Gastroesophageal sphincter (tissue), 4 donors: ENCODE data around the gene COPS4. TPM values are rescaled to one million over a fixed set of nuclear protein-coding genes. Genes with fewer than 3 reads are reported as not detected.
A peak's percentile ranks its signal among the peaks of the same experiment; 100 is the strongest.
"Not testable (repeated sequence)": the region's sequence is repeated elsewhere in the genome, so short reads cannot be mapped to it uniquely, and the experiment has no call there.

Experiments
- ATAC-seq: fragments of 150-250 bp; one replicate; pipeline ENCODE4 v1.9.1; 2016; ENCODE audit warnings: mild to moderate bottlenecking, moderate library complexity
- H3K27ac ChIP-seq, 4 donors: fragments of 200-600 bp; sonication (generic) in 3 of 4; 1 replicate in 3 of 4; 2 replicates in 1 of 4; pipeline ENCODE4 v1.5.1; 2016 to 2019
- H3K27me3 ChIP-seq: fragments of 200-600 bp; sonication (generic); one replicate; pipeline ENCODE4 v1.5.1; 2019
- H3K36me3 ChIP-seq, 2 donors: fragments of 200-600 bp; sonication (generic); one replicate each; pipeline ENCODE4 v1.5.1; 2019; ENCODE audit warnings: control low read depth in 1 of 2
- H3K4me1 ChIP-seq, 3 donors: fragments of 200-600 bp; sonication (generic); 1 replicate in 2 of 3; 2 replicates in 1 of 3; pipeline ENCODE4 v1.5.1; 2016 to 2019; ENCODE audit warnings: control low read depth in 2 of 3
- H3K4me3 ChIP-seq, 2 donors: fragments of 200-600 bp; sonication (generic); one replicate each; pipeline ENCODE4 v1.5.1; 2019; ENCODE audit warnings: mild to moderate bottlenecking in 1 of 2, moderate library complexity in 1 of 2
- H3K9me3 ChIP-seq, 3 donors: fragments of 200-600 bp; sonication (generic); one replicate each; pipeline ENCODE4 v1.5.1; 2017 to 2019; ENCODE audit warnings: control low read depth in 2 of 3
- EP300 ChIP-seq: sonication (generic); formaldehyde crosslinking; IDR thresholded peaks from one replicate; pipeline ENCODE4 v1.6.1; 2017; ENCODE audit warnings: antibody characterized with exemption, mild to moderate bottlenecking
- POLR2A ChIP-seq, 2 donors: fragments of 450-650 bp; IDR thresholded peaks; one replicate each; pipeline ENCODE4 v1.6.1; 2017; ENCODE audit warnings: antibody characterized with exemption in 2 of 2, mild to moderate bottlenecking in 2 of 2, moderate library complexity in 1 of 2
- POLR2AphosphoS5 ChIP-seq: sonication (generic); formaldehyde crosslinking; IDR thresholded peaks from one replicate; pipeline ENCODE4 v1.6.1; 2017; ENCODE audit warnings: antibody characterized with exemption
- WGBS, 2 donors: methylation state at CpG; one replicate each; pipeline ENCODE4 v1.1.5; 2018; ENCODE audit warnings: low coverage in 1 of 2; 5-methylcytosine and 5-hydroxymethylcytosine counted together
- total RNA-seq, 4 donors: library from RNA; depleted of rRNA; stranded (reverse); fragments of >200 nt; gene quantifications; one replicate each; pipeline ENCODE4 v1.1.0, GENCODE V29; 2016
- TF ChIP-seq, protein P1 (sequence below), 4 experiments: fragments of 200-600 bp in 2 of 4; fragments of 450-650 bp in 2 of 4; sonication (generic) in 1 of 4; IDR thresholded peaks; one replicate each; pipeline ENCODE4 v1.5.1; 2017 to 2019; ENCODE audit warnings: antibody characterized with exemption in 4 of 4, mild to moderate bottlenecking in 2 of 4, moderate library complexity in 2 of 4

Gene COPS4
- total RNA-seq, 4 donors from 2014 or later, result 51.0 to 60.7 (median 55.8) TPM

DNA sequence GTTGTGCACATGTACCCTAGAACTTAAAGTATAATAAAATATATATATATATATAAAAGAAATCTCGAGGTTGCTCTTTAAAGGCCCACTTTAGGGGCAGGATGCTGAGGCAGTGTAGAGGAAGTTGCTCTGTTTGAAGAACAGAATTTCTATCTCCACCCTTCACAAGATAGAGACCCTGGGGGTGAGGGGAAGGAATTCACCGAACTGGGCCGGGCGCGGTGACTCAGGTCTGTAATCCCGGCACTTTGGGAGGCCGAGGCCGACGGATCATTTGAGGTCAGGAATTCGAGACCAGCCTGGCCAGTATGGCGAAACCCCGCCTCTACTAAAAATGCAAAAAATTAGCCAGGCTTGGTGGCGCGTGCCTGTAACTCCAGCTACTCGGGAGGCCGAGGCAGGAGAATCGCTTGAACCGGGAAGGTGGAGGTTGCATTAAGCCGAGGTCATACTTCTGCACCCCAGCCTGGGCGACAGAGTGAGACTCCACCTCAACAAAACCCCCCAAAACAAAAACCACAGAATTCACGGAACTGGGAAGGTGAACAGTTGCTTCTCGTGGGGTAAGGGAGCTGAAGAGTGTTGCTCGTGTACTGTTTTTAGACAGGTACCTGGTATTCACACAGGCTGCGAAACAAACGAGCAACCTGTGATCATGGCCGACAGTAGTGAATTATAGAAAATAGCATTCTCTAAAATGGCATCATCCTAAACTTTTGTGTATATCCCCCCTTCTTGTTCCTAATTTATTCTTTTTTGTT lies 73.3 kb downstream of the COPS4 start:
- Histone ChIP-seq H3K4me3 (no peak overlapping the region), H3K27me3 (no peaks in the 10 kb centered on the region), H3K36me3 (no peaks in the 10 kb centered on the region), H3K4me1 (peaks cover 0 to 18% (median 0%) of the 10 kb centered on the region in 3 donors), H3K9me3 (no peaks in the 10 kb centered on the region), H3K27ac (no peak overlapping the region)
- TF ChIP-seq, protein P1, sequence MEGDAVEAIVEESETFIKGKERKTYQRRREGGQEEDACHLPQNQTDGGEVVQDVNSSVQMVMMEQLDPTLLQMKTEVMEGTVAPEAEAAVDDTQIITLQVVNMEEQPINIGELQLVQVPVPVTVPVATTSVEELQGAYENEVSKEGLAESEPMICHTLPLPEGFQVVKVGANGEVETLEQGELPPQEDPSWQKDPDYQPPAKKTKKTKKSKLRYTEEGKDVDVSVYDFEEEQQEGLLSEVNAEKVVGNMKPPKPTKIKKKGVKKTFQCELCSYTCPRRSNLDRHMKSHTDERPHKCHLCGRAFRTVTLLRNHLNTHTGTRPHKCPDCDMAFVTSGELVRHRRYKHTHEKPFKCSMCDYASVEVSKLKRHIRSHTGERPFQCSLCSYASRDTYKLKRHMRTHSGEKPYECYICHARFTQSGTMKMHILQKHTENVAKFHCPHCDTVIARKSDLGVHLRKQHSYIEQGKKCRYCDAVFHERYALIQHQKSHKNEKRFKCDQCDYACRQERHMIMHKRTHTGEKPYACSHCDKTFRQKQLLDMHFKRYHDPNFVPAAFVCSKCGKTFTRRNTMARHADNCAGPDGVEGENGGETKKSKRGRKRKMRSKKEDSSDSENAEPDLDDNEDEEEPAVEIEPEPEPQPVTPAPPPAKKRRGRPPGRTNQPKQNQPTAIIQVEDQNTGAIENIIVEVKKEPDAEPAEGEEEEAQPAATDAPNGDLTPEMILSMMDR (IDR thresholded peaks at IDR 0.05), result no peak
- TF ChIP-seq EP300, result no peak
- TF ChIP-seq POLR2AphosphoS5, result no peak
- TF ChIP-seq POLR2A (IDR thresholded peaks at IDR 0.05), result no peak
- ATAC-seq, result no peak
- 88 to 100% methylated on average over 3 to 8 of the region's 26 CpGs for WGBS, 2 donors

DNA sequence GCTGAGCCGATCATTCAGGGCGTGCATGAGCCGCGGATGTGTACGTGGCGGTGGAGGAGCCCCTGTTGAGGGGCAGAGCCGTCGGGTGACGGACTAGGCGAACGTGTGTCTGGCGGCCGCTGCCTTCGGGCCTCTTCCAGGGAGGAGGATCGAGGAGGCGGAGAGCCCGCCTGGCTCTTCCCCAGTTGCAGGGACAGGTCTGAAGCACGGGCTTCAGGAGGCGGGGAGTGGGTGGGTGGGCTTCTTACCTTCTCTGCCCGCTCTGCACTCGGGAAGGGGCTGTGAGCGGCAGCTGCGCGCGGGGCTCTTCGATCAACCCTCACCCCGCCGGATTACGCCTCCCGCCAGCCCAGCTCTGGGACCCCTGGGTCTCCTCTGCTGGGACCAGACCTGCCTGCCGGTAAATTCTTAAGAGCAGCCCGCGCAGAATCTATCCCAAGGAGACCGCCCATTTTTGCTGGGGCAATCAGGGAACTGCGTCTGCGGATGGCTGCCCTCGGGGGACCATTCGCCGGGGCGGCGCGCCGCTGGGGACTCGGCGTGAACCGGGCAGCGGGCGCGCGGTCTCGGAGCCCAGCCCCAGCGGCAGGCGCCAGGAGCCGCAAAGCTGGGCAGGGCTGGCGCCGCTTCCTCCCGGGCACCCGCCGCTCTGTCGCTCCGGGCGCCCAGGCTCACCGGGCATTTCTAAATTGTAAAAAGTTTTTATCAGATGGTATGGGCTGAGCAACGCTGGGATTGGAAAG lies 74.7 kb downstream of the COPS4 start:
- Histone ChIP-seq H3K36me3 (no peaks in the 10 kb centered on the region), H3K4me3 (peak overlapping the region; percentile 41 to 59), H3K4me1 (peaks cover 0 to 18% (median 0%) of the 10 kb centered on the region in 3 donors), H3K9me3 (no peaks in the 10 kb centered on the region), H3K27me3 (no peaks in the 10 kb centered on the region), H3K27ac (peak overlapping the region in 2 of 4 donors; percentile 46 to 73)
- WGBS, 2 donors, result 0 to 5% methylated on average over 1 to 4 of the region's 64 CpGs
- peak; percentile 74 for ATAC-seq
- TF ChIP-seq EP300 (no peak), POLR2AphosphoS5 (no peak), POLR2A (IDR thresholded peaks at IDR 0.05) (no peak)
- TF ChIP-seq, protein P1 (IDR thresholded peaks at IDR 0.05), result no peak

DNA sequence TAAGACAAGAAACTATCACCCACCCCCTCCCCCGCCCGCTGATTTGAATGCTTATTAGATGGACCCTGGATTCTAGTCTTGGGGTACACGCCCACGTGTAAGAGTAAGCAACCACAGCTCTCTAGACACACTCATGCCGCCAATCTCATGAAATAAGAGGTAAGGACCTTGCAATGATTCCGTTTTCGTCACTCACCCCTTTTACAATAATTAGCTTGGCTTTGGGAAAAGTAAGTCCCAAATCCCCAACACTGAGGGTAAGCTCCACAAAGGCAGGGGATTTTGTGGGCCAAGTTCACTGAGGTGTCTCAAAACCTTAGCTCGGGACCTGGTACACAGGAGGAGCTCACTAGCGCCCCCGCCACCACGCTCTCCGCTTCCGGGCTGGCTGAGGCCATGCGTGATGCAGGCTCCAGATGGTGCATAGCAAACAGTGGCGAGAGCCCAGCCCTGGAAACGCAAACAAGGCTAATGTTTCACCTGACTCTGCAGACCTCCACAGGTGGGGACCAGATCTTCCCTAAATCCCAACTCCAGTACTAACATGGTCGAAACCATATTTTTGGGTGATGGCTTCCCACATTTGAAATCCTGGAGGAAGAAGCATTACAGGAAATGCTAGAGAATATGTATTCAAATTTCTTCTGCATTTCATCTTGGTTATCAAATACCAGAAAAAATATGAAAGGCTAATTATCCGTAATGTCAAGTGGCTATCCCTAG lies 75.4 kb downstream of the COPS4 start:
- TF ChIP-seq EP300 (no peak), POLR2A (IDR thresholded peaks at IDR 0.05) (no peak)
- TF ChIP-seq, protein P1 (IDR thresholded peaks at IDR 0.05), result peak in 2 of 4 experiments; percentile 44 to 69
- peak; percentile 82 for ATAC-seq
- H3K9me3 ChIP-seq, result no peaks in the 10 kb centered on the region
- no peaks in the 10 kb centered on the region for H3K27me3 ChIP-seq
- WGBS, 2 donors, result 12% methylated on average over 5 to 11 of the region's 18 CpGs
- H3K4me3 ChIP-seq, result peak overlapping the region; percentile 41 to 59
- H3K27ac ChIP-seq, result peak overlapping the region in 2 of 4 donors; percentile 46 to 73
- no peaks in the 10 kb centered on the region for H3K36me3 ChIP-seq
- H3K4me1 ChIP-seq, result peaks cover 0 to 18% (median 0%) of the 10 kb centered on the region in 3 donors

DNA sequence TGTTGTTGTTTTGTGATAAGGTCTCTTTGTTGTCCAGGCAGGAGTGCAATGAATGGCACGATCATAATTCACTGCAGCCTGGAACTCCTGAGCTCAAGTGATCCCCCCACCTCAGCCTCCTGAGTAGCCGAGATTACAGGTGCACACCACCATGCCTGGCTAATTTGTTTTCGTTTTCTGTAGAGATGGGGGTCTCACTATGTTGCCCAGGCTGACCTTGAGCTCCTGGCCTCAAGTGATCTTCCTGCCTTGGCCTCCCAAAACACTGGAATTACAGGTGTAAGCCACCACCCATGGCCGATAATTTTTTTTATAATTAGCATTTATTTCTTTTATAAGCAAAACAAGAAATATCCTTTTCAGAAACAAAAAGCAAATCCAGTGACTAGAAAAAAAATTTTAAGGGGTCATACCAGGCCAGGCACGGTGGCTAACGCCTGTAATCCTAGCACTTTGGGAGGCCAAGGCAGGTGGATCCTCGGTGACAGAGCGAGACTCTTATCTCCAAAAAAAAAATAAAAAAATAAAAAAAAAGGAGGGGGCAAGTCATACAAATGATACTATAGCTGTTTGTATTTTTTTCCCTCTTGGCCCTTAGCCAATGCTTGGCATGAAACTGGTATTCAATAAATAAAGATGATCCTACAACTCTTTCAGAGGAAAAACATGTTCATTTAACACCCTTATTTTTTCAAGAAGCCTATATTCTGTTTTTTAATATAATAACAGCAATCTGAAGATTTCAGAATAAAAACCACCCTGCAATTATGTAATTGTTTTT lies 76.2 kb downstream of the COPS4 start:
- H3K4me1 ChIP-seq, result peaks cover 0 to 18% (median 0%) of the 10 kb centered on the region in 3 donors
- TF ChIP-seq, protein P1 (IDR thresholded peaks at IDR 0.05), result no peak
- no peak for TF ChIP-seq POLR2AphosphoS5
- no peak overlapping the region for H3K27ac ChIP-seq
- ATAC-seq, result no peak
- H3K27me3 ChIP-seq, result no peaks in the 10 kb centered on the region
- no peaks in the 10 kb centered on the region for H3K9me3 ChIP-seq
- H3K4me3 ChIP-seq, result no peak overlapping the region
- H3K36me3 ChIP-seq, result no peaks in the 10 kb centered on the region
- 80 to 89% methylated on average over 5 to 8 of the region's 8 CpGs for WGBS, 2 donors

DNA sequence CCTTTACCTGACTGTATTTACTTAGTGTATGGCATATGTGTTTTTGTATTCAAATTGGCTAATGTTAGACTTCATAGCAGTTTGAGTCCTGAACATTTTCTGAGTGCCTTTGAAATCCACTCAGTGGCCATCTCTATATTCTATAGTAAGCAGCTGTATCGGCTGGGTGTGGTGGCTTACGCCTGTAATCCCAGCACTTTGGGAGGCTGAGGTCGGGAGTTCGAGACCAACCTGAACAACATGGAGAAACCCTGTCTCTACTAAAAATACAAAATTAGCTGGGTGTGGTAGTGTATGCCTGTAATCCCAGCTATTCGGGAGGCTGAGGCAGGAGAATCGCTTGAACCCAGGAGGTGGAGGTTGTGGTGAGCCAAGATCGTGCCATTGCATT lies 76.8 kb downstream of the COPS4 start:
- not testable (repeated sequence) for H3K4me3 ChIP-seq, H3K27me3 ChIP-seq, H3K27ac ChIP-seq, H3K9me3 ChIP-seq, H3K36me3 ChIP-seq, ATAC-seq
- peaks cover 0 to 18% (median 0%) of the 10 kb centered on the region in 3 donors for H3K4me1 ChIP-seq
- WGBS, 2 donors, result 80% methylated on average over 2 to 7 of the region's 7 CpGs
